Epithelial cell of esophagus (primary cell): ENCODE data around the gene ACP4.

Source experiments
- DNase-seq: peaks from one replicate; pipeline ENCODE4 v3.0.0; 2010; ENCODE audit warnings: low read depth
- H3K4me3 ChIP-seq: 2 replicates; pipeline ENCODE4 v1.5.1; 2011; ENCODE audit warnings: mild to moderate bottlenecking, low read length, control low read depth
- TF ChIP-seq, protein P1 (sequence below): IDR thresholded peaks from 2 replicates; pipeline ENCODE4 v1.5.1; 2011; ENCODE audit warnings: low read depth, mild to moderate bottlenecking, low read length, control low read depth, inconsistent platforms; ENCODE audit not compliant: insufficient read depth; ENCODE audit errors: missing control alignments

The ACP4 gene

DNA sequence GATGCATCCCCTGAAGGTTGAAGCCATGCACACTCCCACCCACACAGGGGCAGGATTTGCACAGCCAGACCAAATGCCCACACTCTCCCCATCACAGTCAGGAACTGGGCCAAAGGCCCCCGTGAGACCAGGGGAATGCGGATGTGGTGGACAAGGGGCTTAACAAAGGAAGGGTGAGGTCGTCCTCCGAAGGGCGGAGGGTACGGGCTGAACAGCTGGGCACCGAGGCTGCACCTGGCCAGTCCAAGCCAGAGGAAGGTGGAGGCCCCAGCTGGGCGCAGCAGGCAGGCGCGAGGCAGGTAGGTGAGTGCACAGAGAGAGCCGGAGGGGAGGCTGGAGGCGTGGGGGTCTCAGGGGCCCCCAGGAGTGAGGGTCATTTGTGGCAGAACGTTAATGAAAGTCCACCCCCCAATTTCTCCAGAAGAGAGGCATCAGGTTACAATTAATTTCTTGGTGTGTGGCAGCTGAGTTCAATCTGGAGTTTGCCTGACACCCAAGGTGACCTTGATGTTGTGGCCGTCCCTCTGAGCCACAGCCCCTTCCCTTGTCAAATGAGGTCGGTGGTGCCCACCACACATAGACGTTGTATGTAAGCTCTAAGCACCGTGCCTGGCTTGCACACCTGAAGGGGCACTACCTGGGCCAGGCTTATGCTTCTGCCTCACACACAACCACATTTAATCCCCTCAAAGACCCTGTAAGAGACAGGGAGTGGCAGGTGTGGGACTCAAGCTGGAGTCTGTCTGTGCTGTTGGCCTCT is 40.2 kb downstream of the ACP4 start:
- DNase-seq, result no peak
- H3K4me3 ChIP-seq, result no peak overlapping the region
- TF ChIP-seq, protein P1, sequence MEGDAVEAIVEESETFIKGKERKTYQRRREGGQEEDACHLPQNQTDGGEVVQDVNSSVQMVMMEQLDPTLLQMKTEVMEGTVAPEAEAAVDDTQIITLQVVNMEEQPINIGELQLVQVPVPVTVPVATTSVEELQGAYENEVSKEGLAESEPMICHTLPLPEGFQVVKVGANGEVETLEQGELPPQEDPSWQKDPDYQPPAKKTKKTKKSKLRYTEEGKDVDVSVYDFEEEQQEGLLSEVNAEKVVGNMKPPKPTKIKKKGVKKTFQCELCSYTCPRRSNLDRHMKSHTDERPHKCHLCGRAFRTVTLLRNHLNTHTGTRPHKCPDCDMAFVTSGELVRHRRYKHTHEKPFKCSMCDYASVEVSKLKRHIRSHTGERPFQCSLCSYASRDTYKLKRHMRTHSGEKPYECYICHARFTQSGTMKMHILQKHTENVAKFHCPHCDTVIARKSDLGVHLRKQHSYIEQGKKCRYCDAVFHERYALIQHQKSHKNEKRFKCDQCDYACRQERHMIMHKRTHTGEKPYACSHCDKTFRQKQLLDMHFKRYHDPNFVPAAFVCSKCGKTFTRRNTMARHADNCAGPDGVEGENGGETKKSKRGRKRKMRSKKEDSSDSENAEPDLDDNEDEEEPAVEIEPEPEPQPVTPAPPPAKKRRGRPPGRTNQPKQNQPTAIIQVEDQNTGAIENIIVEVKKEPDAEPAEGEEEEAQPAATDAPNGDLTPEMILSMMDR, result no peak

DNA sequence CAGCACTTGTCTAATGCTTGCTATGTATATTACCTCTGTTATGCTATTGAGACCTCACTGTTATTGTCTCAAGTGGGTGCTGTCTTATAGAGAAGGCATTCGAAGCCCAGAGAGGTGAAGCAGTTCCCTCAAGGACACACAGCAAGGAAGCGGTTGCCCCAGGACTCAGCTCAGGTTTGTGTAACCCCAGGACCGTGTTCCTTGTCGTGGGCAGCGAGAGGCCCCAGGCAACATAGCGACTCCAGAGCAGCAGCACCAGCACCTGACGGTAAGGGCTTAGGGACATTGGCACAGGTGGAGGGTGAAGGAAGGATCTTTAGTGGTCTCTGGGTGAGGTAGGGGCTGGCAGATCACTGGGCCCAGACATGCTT is 40.8 kb downstream of the ACP4 start:
- no peak for DNase-seq
- H3K4me3 ChIP-seq, result no peak overlapping the region
- TF ChIP-seq, protein P1, result no peak

DNA sequence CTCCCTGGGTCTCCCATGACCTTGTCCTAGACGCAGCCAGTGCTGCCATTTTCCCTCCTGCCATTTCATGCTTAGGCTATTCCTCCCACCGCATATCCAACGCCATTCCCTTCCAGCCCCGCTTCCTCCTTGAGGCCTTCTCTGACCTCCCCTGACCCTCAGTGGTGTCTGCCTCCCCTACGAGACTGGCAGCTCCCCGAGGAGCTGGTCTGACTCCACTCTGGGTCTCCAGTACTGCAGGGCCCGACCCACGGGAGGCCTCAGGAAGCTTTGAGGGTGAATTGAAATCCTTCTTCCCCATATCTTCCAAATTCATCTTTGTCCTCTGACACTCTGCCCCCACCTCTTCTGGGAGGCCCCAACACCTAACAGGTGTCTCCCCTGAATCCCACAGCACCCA is 42.5 kb downstream of the ACP4 start:
- DNase-seq, result no peak
- TF ChIP-seq, protein P1, result no peak
- no peak overlapping the region for H3K4me3 ChIP-seq

DNA sequence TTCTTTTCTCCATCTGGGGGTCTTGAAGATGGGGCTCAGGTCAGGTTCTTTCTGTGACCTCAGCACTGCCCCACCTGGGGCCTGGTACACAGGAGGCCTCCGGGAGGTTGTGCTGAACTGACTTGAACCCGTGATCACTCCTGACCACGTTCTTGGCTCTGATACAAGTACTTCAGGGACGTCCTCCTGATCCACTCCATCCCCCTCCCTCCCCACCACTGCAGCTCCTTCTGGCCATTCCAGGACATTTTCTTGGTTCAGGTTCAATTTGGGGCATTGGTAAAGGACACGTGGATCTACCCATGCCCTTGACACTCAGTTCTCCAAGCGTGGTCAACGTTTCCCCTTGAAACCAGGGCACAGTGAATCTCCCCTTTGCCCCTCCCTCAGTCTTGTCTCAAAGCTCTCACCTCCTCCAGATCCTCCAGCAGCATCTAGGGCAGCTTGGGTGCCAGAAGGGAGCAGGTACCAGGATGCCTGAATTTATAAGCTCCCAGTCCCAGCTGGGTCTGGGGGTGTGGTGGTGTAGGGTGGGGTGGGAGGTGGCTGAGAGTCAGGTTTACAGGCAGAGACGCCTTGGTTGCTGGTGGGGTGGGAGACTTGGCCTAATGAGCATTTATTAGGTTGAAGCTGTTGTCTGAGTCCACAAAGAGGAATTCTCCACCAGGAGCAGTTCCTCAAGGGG is 43.0 kb downstream of the ACP4 start, which contains the start of gene KLK15:
Gene KLK15, minus strand, starts transcription at position 458 of the 685 bp plus-strand sequence. CDS start 2,082 bp downstream, outside the sequence.
- H3K4me3 ChIP-seq, result no peak within 1 kb of the TSS
- DNase-seq, result no peak
- TF ChIP-seq, protein P1, result no peak

DNA sequence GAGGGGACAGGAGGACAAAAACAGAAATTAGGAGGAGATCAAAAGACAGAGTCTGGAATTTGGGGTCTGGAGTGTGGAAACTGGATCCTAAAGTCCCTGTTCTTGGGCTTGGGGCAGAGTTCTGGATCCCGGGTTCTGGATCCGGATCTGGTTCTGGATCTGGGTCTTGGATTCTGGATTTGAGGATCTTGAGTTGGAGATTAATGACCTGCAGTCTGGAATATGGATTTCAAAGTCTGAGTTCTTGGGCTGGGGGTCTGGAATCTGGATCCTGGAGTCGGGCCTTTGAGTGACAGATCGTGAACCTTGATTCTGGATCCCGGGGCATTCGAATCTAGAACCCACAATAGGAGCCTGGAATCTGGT is 43.6 kb downstream of the ACP4 start:
- TF ChIP-seq, protein P1, result no peak
- no peak for DNase-seq
- H3K4me3 ChIP-seq, result no peak overlapping the region

DNA sequence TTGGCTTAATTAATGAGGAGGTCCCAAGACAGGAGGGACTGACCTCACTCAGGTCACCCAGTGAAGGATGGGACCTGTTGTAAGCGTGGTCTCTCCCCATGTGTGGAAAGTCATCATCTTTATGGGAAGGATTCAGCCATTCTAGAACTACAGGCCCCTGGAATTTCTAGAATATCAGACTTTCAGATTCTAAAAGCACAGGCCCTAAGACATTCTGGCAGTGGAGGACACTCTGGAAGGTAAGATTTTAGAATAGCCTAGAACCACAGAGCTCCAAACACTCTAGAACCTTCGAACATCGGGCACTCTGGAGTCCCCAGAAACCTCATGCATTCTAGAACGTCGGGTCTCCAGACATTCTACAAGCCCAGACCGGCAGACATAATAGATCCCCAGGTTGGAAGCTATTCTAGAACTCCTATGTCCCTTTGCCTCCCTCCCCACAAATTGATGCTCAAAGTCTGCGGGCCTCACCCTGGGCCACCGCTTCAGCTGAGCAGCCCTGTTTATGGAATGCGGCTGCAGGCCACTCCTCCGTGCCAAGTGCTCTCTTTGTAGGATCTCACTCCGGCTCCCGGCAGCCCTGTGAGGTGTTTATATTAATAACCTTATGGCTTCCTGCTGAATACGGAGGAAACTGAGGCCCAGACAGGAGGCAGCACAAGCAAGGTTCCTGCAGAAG is 45.0 kb downstream of the ACP4 start:
- DNase-seq, result peak; percentile 24
- H3K4me3 ChIP-seq, result peak overlapping the region; percentile 52
- TF ChIP-seq, protein P1, result no peak
